ENCODE measurements around the gene MERTK. TPM values are rescaled to one million over a fixed set of nuclear protein-coding genes. Genes with fewer than 3 reads are reported as not detected.

MERTK gene
- total RNA-seq, 1 donor from 2014 or later: 33.5 TPM

DNA sequence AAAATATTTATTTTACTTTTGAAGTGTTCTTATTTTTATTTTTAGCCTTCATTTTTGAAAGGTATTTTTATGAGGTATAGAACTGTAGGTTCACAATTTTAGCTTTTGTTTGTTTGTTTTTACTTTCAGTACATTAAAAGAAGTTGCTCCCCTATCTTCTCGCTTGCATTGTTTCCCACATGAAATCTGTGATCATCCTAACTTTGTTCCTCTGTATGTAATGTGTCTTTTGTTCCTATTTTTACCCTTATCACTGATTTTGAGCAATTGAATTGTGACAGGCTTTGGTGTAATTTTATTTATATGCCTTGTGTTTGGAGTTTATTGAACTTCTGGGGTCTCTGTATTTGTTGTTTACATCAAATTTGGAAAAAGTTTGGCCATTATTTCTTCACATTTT is 78.8 kb downstream of the MERTK start:
- no peak for DNase-seq (ENCODE audit: low spot score)

DNA sequence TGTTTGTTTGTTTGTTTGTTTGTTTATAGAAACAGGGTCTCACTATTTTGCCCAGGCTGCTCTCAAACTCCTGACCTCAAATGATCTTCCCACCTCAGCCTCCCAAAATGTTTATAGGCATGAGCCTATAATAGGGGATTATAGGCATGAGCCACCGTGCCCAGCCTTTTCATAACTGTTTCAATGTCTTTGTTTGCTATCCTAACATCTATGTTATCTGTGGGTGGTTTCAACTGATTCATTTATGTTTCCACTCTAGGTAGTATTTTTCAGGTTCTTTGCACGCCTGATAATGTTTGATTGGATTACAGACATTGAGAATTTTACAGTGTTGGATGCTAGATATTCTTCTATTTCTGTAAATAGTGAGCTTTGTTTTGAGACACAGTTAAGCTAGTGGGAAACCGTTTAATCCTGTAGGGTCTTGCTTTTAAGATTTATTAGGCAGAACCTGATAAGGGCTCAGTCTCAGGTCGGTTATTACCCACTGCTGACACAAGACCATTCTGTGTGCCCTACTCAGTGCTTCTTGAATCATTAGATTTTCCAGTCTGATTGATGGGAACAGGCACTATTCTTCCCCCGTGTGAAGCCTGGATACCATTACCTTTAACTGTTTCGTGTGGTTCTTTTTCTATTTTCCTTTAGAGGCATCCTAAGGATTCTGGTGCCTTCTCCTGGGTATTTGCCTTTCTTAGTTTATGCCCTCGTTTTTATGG is 80.2 kb downstream of the MERTK start:
- DNase-seq (ENCODE audit: low spot score): no peak

DNA sequence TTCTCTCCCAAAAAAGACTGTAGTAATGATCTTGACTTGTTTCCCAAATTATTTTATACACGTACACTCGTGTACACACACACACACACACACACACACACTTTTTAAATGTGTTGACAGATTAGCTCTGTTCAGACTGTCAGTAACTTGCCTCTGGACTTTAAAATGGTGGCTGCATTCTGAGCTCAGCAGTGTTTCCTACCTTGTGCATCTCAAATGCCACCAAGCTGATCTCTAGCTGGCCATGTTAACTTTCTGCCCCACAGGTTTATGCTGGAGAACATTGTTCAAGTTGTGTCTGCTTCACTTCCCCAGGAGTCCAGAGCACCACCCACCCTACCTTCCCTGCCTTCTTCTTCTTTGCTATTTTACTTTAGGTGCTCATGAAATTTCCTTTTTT is 83.3 kb downstream of the MERTK start:
- DNase-seq (ENCODE audit: low spot score): no peak

DNA sequence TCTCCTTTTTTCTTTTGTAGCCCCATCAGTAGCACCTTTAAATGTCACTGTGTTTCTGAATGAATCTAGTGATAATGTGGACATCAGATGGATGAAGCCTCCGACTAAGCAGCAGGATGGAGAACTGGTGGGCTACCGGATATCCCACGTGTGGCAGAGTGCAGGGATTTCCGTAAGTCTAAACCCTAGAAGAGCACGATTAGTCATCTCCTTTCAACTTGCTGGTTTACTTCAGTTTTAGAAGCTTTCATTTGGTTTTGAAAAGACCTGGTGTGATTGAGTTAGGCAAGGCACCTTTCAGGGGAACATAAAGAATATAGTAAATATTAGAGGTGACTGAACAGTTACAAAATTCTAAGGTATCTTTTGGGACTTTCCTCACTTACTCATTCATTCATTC is 84.4 kb downstream of the MERTK start:
- no peak for DNase-seq (ENCODE audit: low spot score)

DNA sequence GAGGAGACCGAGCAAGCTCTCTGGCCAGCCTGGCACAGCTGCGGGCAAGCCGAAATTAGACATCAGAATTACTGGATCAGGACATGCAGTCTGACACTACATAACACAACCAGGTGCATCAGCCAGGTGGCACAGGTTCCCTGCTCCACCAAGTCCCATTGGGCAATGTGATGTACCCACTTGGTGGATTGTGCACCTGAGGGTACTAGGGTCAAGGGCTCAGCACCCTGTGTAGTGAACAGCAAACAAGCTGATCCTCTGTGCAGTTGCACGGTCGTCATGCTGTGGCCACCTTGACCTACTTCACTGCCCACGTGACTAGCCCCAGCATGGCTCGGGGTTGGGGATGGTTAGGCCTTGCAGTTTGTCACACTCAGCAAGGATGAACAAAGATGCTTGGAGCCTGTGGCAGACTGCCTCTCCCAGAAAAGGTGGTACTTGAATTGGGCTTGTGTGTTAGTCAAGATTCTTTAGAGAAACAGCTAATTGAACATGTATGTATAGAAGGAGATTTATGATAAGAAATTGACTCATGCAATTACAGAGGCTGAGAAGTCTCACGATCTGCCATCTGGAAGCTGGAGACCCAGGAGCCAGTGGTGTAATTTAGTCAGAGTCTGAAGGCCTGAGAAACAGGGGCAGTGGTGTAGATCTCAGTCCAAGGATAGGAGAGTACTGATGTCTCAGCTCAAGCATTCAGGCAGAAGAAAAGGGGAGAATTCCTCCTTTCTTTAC is 85.2 kb downstream of the MERTK start:
- DNase-seq (ENCODE audit: low spot score): no peak

DNA sequence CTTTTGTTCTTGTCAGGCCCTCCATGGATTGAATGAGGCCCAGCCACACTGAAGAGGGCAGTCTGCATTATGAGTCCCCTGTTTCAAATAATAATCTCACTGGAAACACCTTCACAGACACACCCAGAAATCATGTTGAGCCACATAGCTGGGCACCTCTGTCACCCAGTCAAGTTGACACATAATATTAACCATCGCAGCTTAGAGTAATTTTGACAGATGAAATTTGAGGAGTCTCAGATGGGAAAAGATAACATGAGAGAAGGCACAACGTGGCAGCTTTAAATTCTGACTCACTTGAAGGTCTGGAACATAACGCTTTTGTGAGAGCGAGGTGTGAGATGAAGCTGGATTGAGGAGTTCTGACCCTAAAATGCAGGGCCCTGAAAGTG is 85.8 kb downstream of the MERTK start:
- DNase-seq (ENCODE audit: low spot score): no peak

DNA sequence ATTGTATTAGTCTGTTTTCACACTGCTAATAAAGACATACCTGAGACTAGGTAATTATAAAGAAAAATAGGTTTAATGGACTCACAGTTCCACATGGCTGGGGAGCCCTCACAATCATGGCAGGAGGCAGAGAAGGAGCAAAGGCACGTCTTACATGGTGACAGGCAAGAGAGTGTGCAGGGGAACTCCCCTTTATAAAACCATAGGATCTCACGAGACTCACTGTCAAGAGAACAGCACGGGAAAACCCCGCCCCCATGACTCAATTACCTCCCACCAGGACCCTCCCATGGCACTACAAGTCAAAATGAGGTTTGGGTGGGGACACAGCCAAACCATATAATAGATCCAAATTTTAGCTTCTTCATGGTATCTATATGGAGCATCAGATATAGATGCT is 87.1 kb downstream of the MERTK start:
- no peak for DNase-seq (ENCODE audit: low spot score)

DNA sequence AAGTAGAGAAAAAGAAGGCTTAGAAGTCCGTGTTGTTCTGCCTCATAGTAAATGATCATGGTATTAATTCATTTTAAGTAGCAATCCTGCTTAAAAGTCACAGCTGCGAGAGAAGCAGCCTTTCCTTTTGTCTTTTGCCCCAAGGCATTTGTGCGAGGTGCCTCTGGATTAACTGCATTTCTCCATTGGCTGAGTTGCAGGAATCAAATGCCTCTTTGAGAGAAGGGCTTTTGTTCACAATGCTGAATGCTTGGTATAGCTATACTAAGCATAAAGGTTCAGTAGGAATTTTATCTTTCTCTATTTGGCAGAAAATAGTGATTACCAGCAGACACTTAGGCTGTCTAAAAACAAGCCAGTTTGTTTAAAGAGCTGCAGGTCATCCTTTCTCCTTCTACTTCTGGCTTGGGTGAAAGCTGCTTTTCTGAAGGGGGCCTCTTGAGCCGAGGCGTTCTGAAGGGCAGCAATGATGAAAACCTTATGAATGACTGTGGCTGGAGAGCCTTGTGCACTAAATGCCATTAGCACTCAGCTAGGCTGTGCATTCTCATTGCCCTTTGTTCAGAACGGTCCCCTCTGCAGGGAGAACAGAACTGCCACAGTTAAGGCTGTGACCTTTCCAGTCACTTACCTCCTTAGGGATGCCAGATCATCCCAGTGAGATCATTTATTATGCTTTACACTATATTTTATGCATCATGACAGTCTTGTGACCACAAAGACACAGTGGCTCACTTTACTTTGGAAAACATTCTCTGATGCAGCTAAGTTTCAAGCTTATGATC is 87.9 kb downstream of the MERTK start:
- DNase-seq (ENCODE audit: low spot score): no peak

DNA sequence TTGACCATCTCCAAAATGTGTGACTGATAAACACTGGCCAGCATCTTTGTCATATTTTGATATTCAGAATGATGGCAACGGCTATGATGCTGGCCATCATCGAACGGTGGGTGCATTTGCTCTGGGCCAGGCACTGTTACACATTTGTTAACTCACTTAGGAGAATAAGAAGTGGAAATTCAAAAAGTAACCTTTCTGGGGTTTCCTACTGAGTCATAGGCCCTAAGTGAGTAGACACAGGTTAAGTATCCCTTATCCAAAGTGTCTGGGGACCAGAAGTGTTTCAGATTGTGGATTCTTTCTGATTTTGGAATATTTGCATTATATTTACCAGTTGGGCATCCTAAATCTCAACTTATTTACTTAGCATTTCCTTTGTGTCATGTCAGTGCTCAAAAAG is 92.0 kb downstream of the MERTK start:
- no peak for DNase-seq (ENCODE audit: low spot score)

DNA sequence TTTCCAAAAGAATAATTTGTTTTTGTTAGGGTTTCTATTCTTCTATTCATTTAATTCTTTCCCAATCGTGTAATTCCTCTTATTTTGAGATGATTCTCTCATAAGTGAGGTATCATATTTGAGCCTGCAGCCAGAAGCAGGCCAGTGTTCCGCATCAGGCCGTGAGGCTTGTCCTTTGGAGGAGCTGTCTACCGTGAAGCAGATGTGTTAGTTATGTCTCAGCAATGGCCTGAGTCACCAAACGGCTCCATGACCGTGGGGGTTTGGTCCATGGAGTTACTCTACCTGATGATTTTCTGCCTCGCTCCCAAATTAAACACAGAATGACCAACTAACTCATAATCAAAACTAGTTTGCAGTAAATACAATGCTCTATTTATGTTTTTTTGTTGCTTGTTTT is 92.4 kb downstream of the MERTK start:
- no peak for DNase-seq (ENCODE audit: low spot score)

DNA sequence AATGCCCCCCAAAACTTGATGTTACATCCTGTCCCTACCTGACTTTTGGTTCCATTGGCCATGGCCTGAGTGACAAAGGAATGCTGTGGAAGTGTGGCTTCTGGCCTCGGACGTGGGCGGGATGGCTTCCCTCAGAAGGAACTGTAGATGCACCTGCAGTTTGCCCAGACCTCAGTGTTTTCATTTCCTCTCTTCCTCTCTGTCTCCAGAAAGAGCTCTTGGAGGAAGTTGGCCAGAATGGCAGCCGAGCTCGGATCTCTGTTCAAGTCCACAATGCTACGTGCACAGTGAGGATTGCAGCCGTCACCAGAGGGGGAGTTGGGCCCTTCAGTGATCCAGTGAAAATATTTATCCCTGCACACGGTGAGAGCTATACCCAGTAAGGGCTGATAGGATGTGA is 95.6 kb downstream of the MERTK start:
- no peak for DNase-seq (ENCODE audit: low spot score)

DNA sequence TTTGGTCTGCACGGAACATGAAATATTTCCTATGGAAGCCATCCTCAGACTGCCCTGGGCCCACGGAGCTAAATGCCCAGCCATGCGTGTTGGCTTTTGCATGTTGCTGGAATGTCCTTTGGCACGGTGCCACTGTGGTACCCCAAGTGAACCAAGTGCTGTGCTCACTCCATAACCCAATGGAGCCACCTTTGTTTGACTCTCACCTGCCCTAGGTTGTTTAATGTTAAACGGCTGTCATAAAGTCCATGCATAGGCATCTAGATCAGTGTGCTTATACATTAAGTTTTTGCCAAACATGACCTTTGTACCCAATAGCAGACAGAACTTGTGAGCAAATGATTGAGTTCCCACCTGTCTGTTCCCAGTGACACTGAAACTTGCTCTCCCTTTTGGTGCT is 96.7 kb downstream of the MERTK start:
- no peak for DNase-seq (ENCODE audit: low spot score)

DNA sequence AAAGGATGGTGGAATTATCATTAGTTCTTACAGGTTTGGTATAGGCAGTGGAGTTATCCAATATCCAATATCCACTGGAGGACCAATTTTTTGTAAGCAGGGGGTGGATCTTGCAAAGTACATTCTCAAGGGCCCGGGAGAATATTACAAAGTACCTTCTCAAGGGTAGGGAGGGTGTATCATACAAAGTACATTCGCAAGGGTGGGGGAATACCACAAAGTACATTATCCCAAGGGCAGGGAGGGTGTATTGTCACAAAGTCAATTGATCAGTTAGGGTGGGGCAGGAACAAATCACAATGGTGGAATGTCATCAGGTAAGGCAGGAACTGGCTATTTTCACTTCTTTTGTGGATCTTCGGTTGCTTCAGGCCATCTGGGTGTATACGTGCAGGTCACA is 101.4 kb downstream of the MERTK start:
- DNase-seq (ENCODE audit: low spot score): no peak

DNA sequence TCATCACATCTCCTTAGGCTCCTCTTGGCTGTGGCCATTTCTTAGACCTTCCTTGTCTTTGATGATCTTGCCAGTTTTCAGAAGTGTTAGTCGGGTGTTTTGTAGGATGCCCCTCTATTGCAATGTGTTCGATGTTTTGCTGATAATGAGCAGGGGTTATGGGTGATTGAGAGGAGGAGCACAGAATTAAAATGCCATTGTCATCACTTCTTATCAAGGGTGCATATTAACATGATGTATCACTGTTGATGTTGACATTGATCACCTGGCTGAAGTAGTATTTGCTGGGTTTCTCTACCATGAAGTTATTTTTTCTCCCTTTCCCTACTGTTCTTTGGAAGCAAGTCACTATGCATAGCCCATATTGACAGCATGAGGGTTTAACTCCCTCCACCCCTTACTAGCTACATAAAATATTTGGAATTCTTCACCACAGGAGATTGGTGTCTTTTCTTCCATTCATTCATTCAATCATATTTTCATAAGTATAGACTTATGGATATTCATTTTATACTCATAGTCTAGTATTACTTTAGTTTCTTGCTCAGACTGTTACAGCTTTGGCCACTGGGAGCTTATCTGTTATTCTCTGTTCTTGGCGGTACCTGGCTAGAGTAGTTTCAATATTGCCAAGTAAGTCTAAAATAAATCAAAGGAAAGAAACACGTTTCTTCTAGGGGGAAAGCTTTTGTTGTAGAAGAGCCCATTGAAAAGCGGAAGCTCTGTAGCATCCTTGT is 102.2 kb downstream of the MERTK start:
- DNase-seq (ENCODE audit: low spot score): no peak

DNA sequence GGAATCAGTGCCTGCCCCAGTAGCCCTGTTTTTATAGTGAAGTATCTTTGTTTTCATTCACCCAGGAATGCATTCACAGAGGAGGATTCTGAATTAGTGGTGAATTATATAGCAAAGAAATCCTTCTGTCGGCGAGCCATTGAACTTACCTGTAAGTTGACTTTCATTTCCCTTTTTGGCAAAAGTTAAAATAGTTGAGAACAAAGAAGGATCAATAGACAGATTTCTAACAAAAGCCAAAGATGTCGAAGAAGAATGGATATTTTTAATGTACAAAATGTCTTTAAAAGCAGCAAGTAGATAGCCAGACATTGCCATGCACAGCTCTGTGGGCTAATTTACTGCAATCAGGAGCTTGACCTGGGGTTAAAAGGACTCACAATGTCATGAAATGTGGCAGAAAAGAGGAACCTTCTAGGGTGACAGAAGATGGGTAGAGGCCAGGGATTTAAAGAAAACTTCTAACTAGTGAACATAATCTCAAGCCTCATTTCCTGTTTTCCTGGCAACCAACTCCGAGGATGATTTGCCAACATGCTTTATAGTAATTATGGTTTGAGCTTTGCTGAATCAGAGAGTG is 102.8 kb downstream of the MERTK start:
- no peak for DNase-seq (ENCODE audit: low spot score)

DNA sequence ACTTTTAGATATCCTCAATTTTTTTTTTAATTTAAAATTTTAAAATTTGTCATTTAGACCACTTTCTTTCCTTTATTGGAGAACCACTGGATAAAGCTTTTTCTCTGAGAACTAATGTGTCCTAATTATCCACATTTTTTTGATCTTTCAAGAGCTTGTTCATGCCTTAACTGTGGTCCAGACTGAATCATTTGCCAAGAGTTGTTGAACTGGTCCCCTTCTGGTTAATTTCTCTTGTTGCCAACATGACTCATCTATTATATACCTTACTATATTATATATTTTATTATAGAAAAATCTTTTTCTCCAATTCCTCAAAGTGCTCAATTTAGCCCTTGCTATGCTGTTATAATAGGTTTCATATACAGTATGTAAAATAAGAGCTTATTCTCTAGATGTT is 103.5 kb downstream of the MERTK start:
- DNase-seq (ENCODE audit: low spot score): no peak

DNA sequence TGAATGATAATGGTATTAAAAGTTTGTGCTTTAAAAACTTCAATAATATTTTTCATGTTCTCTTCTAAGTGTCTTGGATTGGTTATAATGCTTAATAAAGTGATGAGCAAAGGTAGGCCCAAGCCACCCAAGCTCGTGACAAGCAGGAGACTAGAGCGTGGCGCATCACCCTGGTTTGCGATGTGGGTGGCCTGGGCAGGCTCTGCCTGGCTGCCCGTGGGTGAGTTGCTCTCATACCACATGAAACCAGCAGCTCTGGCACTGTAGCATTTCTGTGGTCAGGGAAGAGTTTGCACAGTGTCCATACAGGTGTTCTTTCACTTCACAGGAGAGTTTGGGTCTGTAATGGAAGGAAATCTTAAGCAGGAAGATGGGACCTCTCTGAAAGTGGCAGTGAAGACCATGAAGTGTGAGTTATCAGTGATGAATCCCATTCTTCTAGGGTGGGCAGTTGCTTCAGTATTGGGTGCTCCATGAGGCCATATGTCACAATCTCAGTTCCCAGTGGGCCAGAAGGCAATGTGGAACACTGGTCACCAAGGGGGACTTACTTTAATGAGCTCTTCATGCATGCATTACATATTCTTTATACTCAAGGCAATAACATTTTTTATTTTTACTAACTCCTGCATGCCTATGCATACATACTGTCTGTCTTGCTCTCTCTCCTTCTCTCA is 105.3 kb downstream of the MERTK start:
- no peak for DNase-seq (ENCODE audit: low spot score)

DNA sequence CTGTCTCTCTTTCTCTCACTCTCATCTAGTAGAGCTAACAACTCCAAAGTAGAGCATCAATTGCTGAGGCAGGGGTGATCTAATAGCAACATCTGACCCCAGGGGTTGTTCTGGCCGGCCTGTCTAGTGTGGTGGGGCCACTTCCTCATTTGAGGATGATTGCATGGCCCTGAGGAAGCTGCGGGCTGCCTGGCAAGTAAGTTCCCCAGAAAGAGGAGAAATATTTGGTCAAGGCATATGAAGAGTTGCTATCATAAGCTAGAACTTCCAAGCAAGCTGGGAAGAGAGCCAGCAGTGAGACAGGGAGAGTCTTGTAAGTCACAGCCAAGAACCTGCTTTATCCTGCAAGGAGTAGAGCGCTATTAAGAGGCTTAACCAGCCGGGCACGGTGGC is 105.8 kb downstream of the MERTK start:
- DNase-seq (ENCODE audit: low spot score): no peak

DNA sequence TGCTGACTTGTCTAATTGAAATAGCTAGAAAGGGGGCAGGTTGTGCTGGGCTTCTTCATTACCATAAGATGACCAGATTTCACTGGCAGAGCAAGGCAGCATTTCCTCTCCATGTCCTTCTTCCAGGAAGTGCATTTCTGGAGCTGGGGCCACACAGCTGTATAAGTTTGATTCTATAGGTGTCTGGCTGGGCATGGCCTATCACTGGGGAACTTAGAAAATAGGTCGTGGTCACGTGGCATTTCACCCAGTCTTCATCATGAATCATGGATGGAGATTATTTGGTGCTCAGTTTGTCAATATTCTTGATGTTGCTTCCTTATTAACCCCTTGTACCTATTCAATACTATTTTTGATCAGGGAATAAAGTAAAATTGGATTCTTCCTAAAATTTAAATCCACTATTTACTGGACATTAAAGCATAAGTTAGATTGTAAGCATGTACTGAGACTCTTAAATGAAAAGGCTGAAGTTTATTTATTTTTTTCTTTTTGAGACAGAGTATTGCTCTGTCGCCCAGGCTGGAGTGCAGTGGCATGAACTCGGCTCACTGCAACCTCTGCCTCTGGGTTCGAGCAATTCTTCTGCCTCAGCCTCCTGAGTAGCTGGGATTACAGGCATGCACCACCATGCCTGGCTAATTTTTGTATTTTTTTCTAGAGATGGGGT is 107.1 kb downstream of the MERTK start:
- DNase-seq (ENCODE audit: low spot score): no peak

DNA sequence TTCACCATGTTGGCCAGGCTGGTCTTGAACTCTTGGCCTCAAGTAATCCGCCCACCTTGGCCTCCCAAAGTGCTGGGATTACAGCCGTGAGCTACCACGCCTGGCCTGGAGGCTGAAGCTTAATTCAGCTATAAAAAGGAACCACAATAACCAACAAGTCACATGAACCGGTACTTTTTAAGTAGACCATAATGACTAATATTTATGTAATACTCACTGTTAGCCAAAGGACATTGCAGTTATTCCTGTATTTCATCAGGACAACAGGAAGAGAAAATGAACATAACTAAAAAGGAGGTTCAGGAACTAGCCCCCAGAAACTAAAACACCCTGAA is 107.6 kb downstream of the MERTK start:
- no peak for DNase-seq (ENCODE audit: low spot score)

DNA sequence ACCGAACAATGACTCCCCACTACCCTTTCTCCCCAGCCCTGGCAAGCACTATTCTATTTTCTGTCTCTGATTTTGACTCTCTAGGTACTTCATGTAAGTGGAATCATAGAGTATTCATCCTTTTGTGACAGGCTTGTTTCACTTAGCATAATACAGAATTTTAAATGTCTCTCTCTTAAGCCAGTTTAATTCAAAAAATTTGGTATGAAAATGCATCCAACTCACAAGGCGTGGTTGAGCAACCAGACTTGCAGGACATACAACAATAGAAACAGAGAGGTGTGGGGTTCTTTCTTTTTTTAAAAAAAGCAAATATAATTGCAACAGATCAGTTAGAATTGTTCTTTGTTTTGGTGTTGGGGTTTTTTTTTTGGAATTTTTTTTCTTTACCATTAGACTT is 109.1 kb downstream of the MERTK start:
- no peak for DNase-seq (ENCODE audit: low spot score)

Measured in ureter (tissue), 1 donor.